NCI-H2171 treated with DMSO at 0.1 percent for 48 hours (cell line): ENCODE measurements around the gene LHX5.

ENCODE experiments used
- DNase-seq: peaks from one replicate; lab custom pipeline; 2025; lab: John Stamatoyannopoulos, UW

LHX5 gene

DNA sequence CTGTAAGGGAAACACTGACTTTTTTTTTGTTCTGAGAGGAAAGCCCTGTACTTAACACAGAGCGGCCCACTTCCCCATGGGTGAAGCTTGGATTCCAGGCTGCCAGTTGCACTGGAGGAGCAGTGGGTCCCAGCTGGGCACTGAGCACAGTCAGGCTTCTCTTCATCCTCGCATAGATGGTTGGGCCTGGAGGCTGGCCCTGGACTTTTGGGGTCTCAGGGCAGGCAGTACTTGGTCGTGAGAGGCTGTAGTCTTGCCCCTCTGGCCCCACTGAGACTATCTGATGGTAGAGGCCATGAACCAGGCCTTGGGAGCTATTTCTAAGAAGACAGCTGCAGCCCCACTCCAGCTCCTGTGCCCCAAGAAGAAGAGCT, 6.2 kb upstream of the LHX5 start:
- no peak for DNase-seq

DNA sequence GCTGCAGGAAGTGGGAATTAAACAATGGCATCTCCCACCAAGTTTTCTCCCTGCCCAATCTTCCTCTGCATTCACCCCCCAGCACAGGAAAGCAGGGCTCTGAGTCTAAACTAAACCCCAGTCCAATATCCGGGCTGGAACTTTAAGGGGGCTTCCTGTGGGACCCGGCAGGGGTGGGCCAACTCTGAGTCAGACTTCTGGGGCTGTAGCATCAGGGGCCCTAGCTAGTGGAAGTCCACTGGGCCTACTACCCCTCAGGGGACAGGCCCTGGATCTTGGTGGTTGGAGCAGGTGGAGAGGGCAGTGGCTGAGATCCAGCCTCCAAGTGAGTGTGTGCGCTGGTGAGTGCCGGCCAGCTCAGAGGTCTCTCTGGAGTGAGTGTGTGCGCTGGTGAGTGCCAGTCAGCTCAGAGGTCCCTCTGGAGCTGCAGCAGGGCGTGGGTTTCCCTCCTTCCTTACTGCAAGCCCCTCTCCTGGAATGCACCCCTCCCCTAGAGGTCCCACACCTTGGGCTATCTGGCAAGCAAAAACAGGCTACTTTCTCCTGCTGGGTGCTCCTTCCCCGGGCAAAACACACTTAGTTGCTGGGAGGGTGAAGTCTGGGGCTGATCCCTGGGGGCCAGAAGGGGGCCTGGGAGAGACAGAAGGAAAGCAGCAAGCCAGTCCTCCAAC, 5.6 kb upstream of the LHX5 start:
- DNase-seq, result no peak

DNA sequence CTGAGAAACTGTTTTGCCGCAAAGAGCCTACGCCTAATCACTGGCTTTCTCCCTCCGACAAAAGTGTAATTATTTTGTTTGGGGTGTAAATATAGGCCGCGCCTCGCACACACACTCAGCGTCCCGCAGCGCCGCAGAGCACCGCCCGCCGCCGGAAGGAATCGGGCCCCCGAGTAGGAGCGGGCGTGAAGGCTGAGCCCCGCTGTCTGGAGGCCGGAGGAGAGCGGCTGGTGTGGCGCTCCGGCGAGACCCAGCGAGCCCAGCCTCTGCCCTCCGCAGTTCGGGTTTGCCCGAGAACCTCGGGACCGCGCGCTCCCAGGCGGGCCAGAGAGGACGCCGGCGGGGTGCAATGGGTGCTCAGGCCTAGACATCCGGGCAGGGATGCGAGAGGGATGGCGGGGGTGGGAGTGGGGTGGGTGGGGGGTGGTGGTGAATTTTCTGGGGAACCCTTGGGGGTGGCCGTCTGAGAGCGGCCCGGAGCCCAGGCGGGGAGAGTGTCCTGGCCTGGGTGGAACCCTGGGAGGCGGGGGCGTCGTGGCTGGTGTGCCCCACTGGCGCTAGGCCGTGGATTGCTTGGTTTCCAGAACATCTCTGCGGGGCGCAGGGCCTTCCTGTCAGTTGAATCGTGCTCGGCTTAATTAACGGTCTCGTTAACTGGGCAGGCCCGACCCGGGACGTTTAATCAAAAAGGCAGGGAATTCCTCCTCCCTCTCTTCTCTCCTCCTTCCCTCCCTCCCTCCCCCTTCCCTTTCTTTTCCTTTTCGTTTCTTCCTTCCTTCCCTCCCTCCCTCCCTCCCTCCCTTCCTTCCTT, 4.7 kb upstream of the LHX5 start:
- no peak for DNase-seq

DNA sequence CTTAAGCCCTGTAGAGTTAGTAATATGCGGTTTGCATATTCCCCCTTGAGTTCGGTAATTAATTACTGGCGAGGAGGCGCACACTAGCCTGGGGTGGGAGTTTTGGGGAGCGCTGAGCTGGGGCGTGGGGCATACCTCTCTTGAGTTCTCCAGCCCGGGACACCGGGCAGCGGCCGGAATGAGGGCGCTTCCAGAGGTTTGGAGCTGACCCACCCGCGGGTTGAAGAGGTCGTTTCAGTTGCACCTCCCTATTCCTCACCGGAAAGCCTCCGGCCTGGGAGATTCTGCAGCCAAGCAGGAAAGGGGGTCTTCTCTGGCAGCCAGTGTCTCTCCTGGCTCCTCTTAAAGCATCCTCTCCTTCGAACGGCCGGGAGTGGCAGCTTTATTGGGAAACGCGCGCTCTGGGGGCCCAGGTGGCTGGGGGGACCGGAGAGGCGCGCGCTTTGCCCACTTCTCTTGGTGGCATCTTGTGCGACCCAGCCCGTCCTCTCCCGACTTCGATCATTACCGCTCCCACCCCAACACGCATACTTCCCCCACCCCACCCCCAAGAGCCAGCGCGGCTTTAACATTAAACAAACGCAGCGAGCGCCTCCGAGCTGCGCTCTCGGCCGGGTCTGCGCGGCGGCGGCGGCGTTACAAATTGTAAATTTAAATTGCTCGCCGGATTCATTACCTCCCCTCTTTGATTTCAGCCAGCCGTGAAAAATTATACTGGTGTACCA, 3.9 kb upstream of the LHX5 start:
- DNase-seq, result no peak

DNA sequence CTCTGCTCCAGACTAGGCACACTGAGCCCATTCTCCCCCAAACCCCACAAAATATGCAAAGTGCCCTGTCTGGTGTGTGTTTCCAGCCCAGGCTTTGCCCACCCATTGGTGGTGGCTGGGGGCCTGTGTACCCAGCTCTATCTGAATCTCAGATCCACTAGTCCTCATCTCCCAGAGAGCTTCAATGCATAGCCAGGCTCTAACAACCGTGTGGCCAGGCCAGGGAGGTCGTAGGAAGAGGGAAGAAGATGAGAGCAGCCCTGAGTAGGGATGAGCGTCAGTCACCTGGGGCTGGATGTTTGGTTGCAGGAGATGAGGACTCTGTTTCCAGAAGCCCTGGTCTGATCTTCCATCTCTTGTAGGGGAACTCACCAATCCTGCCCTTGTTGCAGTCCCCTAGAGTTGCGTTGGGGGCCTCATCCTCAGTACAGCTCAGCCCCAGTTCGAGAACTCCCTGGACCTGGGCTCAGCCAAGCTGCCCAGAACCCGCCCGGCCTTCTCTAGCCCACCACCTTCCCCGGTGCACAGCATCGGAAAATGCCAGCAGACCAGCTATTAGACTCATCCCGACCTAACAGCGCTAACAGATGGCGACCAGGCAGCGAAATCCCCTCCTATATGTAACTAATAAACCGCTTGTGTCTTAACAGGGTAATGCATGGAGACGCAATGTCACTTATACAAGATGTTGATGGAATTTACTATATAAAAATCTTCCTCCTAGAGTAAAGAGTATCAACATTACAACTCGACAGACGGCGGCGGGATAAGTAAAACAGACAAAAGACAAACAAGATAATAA, 3.2 kb upstream of the LHX5 start:
- DNase-seq, result peak; percentile 33

DNA sequence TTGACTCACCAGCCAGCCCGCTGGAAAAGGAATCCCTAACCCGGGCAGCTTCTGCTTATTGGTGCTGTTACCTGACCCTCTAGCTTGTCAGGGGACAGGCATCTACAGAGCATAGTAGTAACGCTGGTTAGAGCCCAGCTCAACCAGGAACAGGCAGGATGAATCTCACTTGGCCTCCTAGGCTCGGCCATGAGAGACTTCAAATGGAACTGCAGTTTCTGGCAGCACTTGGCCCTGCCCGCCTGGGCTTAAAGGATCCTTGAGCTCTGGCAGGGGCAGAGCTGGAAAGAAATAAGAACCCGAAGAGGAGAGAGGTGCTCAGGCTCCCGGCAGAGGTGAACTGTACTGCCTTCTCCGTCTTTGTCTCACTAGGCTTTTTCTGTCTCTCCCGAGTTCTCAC, 2.3 kb upstream of the LHX5 start:
- no peak for DNase-seq

DNA sequence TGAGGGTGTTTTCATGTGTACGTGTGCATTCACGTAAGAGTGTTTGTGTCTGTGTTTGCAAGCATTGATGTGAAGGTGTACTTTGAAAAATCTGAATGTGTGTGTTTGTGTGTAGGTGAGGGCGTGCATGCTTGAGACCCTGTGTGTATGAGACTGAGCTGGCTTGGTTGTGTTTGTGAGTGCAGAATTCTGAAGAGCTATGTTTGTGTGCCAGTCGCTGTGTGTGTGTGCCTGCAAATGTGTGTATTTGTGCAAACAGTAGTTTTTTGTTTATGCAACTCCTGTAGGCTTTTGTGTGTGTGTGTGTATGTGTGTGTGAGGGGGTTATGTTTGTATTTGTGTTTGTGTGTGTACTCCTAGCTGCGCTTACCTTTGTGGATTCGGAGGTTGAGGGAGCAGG, 1.7 kb upstream of the LHX5 start:
- DNase-seq, result no peak

DNA sequence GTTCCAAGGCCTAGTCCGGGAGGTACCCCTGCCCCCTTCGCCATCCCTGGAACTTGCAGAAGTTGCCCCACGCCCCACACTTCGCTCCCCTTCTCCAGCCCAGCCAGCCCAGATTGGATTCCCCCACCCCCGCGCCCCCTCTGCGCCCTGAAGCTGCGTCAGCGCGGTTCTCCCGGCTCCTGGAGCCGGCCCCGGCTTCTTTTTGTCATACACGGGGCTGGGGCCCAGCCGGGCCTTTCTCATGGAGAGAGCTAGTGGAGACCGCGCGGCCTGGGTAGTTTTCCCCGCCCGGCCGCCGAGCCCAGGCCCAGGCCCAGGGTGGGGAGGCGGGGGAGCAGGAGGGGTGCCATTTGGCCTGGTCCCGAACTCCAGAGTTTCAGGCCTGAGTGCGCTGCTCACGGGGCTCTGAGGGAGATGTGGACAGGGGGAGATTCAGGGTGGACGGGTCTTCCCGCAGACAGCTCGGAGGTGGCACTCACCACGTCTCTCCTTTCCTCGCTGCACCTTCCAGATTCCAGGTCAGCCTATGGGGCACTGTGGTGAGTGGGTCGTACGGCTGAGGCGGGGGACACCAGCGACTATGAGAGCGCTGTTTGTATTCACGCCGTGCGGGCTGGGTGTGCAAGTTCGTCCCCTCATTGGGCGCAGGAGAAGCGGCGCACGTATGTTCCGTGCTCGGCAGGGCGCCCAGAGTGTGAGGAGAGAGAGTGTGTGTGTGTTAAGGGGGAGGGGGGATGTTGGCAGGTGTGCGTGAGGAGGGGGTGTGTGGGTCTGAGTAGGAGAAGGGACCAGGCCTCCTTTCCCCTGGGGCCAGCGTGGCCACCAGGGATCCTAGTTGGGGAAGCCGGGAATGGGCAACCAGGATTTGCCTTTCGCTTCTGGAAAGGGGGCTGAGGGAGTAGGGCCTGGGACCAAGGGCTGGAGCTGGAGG, 785 bp upstream of the LHX5 start:
- DNase-seq, result no peak

DNA sequence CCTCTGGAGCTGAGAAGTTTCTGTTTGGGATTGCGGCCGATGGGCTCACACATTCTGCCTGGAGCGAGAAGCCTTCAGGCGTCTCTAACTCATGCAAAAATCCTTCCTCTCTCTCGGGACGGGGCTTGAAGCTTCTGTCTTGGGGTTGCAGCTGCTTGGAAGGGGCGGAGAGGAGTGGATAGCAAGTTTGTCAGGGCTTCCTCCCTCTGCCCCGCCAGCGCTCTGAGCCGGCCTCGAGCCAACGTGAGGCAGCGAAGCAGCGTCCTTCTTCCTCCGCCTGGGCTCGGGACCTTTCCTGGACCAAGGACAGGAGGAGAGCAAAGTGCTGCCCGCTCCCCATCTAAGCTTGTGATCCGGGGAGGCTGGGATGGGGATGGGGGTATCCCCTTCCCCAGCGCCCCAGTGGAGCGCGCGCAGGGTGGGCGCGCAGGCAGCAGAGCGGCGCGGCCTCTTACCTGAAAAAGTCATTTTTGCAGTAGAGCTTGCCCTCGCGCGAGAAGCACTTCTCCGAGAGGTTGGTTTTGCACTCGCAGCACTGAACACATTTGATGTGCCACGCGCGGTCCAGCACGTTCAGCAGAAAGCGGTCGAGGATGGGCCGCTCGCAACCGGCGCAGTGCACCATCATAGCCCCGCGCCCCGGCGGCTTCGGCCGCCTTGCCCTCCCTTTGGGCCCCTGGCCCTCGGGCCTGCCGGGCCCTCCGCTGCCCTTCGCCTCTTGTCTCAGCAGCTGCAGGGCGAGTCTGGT, 626 bp downstream of the LHX5 start:
- no peak for DNase-seq

DNA sequence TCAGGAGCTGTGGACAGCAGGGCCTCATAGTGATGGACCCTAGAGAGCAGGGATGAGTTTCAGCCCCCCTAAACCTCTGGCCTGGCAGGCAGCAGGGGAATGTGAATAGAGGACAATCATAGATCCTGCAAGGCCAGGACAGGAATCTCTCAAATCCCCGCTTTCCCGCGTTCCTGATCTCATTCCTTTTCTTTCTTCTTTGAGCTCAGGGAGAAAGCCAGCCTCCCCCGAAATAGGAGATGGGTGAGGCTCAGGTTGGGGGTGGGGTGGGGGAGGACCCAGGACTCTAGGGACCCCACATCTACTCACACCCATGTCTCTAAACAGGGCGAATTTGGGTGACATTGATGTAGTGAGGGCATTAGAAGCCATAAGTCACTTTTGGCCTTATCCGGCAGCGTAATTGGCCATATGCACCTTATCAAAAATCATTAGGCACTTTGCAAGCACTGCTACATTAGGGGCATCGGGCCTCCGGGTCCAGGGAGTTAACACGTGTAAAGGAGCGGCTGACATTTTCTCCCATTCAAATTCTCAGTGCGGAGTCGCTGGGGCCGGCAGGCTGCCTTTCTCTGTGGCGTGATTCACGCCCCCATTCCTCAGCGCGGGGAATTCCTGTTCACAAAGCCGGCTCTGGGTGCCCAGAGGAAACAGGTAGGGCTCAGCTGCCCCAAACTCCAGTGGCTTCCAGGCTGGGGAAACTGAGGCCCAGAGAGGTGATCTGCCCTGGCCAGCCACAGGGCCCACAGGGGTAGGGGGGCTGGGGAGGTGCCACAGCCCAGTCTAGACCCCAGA, 1.5 kb downstream of the LHX5 start:
- no peak for DNase-seq

DNA sequence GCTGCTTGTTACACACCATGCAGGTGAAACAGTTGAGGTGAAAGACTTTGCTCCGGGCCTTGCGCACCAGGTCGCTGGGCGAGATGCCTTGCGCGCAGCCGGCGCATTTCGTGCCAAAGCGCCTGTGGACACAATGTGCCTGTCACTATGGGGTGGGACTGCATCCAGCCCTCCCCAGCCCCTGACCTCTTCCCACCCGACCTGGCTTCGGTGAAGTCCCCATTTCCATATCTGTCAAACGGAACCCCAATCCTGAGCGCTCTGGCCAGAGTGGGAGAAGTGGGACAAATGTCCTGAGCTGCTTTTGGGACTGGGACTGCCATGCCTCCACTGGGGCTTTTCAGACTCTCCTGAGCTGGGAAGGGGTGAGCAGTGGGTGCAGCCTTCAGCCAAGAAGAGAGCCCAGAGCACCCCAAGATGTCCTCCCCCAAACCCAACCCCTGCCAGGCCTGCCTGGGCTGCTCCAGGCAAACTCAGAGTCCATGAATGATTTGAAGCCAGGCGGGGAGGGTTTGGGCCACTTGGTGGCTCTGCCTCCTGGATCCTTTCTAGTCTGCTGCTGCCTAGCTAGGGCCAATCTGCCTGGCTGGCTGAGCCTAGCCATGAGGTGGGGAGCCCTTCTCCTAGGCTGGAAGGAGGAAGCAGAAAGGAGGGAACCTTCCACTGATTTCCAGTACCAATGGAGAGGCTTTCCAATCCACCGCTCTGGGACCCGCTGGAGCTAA, 2.3 kb downstream of the LHX5 start:
- DNase-seq, result no peak

DNA sequence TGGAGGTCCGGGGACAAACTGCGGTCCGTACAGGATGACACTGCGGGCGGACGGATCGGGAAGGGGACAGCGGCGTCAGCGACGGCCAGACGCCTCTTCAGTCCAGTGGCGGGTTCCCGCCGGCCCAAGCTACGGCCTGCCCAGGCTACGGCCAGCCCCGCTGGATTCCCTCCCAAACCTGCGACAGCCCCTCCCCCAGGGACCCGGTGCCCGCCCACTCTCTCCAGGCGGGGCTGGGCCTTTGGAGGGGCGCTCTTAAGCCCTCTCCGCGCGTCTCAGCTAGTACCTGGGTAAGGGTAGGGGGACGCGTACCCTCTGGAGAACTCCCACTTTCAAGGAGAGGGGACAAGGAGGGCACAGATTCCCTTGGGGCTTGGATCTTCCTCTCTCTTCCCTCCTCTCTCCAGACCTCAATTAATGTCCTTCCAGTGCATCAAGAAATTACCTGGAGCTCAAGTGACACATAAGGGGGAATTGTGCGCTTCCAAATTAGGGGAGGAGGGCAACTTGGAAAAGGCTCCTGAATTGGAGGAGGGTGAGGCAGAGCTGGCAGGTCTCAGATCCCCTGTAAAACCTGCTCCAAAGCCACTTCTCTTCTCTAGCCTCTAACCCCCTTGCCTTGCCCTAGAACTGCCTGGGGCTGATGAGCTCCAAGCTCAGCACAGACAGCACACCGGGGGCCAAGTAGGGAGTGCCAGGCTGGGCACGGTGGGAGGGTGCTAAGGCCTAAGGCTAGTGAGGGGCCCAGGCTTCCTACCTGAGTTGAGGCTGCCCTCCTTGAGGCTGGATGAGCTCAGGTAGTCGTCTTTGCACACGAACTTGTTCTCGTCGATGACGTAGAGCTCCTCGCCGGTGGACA, 3.1 kb downstream of the LHX5 start:
- no peak for DNase-seq

DNA sequence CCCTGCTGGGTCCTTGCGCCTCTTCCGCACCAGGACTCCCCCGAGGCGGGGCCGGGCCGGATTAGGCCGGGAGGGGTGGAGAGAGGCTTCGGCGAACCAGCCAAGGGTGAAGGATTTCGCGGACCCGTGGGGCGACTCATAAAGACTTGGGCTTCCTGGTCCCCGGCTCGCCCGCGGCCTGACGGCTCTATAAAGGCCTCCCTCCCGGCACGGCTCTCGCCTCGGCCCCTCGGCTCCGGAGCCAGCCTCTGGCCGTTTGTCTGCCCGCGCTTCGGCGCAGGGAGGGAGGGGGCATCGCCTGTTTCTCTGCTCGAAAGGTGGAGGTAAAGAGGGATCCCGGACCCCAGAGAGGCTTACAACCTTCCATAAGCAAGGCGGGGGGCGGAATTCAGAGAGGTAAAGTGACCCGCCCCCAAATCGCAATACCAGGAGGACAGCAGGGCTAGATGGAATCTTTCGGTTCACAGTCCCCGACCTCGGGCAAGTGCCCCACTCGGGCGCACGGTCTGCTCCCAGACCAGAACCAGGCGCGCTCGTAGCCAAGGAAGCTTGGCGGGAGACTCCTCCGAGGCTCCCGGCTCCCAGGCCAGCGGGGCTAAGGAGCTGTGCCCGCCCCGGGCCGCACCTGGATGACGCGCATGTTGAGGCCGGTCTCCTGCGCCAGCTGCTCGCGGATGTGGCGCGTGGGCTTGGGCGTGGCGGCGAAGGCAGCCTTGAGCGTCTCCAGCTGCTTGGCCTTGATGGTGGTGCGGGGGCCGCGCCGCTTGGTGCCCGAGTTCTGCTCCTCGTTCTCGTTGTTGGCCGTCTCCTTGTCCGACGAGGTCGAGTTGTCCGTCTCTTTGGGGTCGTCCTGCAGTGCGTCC, 3.9 kb downstream of the LHX5 start:
- DNase-seq, result peak; percentile 36

DNA sequence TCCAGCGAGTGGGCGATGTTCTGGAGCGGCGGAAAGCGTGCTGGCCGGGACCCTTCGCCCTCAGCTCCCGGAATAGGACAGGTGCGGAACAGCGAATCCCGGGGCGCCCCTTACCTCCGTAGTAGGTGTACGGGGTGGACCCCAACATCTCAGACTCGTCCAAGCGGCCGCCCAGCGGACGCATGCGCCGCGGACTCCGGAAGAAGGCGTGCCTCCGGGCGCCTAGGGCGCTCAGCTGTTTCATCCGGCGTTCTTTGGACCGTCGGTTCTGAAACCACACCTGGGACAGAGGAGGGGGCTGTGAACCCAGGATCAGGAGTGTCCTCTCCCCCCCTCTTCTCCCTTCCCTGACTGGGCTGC, 4.5 kb downstream of the LHX5 start:
- DNase-seq, result no peak

DNA sequence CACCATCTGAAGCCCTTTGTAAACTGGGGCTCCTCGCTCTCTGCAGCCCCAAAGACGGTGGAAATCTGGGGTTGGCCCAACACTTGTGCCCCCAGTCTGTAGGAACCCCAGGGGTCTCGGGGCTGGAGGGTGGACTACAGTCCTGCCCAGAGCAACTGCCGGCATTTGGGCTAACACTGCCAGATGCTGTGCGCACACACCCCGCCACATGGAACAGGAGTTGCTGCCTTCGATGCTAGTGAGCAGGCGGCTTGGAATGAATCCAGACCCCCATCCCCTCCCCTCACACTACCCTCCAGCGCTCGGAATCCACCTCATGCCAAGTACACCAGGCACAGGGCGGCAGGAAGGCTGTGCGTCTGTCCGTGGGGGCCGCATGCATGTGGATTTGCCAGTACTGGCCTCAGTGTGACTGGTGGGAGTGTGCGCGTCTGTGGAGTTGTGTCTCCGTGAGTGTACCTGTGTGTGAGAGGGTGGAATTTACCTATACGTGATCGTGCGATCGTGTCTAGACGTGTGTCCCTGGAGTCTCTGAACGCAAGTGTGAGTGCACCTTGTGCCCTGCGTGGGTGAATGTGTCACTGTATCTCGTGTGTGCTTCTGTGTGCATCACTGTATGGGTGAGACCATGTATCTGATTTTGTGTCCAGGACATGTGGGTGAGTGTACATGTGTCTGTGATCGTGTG, 5.1 kb downstream of the LHX5 start:
- peak; percentile 80 for DNase-seq

DNA sequence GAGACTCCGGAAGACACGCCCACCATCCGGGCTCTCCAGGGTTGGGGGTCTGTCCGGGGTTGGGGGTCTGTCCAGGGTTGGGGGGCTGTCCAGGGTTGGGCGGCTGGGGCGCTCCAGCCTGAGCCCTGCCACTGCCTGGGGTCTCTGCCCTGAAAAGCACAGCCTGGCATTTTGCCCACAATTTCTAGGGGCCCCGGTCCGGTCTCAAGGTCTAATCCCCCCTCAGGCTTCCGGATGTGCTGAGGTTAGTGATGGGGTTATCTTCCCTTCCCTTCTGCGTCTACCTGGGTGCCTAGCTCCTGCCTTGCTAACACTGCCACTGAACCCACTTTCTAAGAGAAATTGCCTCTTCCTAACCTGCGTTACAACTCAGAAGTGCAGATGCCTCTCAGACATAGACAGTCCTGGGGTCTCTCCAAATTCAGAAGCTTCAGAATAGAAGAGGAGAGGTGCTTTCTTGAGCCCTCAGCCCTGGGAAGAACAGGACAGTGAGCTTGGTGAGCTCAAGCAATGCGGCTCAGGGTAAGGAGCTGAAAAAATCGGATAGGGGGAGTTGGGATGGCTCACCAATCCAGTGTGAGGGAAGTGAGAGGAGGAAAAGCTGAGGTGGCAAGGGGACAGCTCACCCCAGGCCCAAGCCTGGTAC, 5.7 kb downstream of the LHX5 start:
- DNase-seq, result peak; percentile 35
